OCI-LY3 (cell line): ENCODE data around the gene ZNF407.

Experiments
- H2AFZ ChIP-seq: fragments of 200-600, 300-600 bp; shearing (Covaris generic); 2 replicates; pipeline ENCODE4 v1.6.0; 2014; ENCODE audit warnings: antibody characterized with exemption, low read depth, low read length
- H3K27ac ChIP-seq: fragments of 200-600, 300-600 bp; sonication (generic); 2 replicates; pipeline ENCODE4 v1.5.1; 2014; ENCODE audit warnings: mild to moderate bottlenecking, low read length, moderate library complexity, mixed read lengths
- H3K27me3 ChIP-seq: fragments of 200-600, 300-600 bp; sonication (generic); 2 replicates; pipeline ENCODE4 v1.6.1; 2014; ENCODE audit warnings: low read depth, low read length, mixed read lengths
- H3K36me3 ChIP-seq: fragments of 200-600, 300-600 bp; sonication (generic); replicated peaks from 2 replicates; pipeline ENCODE3; 2014; ENCODE audit warnings: low read depth, low read length, mixed read lengths
- H3K4me1 ChIP-seq: fragments of 300-600, 200-600 bp; sonication (generic); 2 replicates; pipeline ENCODE4 v1.6.1; 2014; ENCODE audit warnings: low read length, mixed read lengths
- H3K4me2 ChIP-seq: fragments of 200-600, 300-600 bp; sonication (generic); 2 replicates; pipeline ENCODE4 v1.6.1; 2014; ENCODE audit warnings: low read length, mixed read lengths
- H3K4me3 ChIP-seq: fragments of 300-600, 200-600 bp; sonication (generic); 2 replicates; pipeline ENCODE4 v1.5.1; 2014; ENCODE audit warnings: antibody characterized with exemption, mild to moderate bottlenecking, low read length, moderate library complexity
- H3K79me2 ChIP-seq: fragments of 300-600, 200-600 bp; shearing (Covaris generic); 2 replicates; pipeline ENCODE4 v1.6.1; 2014; ENCODE audit warnings: mild to moderate bottlenecking, low read length, mixed read lengths
- H3K9ac ChIP-seq: fragments of 300-600, 200-600 bp; shearing (Covaris generic); 2 replicates; pipeline ENCODE4 v1.6.0; 2014; ENCODE audit warnings: mild to moderate bottlenecking, low read length, moderate library complexity
- H3K9me3 ChIP-seq: fragments of 200-600, 300-600 bp; shearing (Covaris generic); 2 replicates; pipeline ENCODE4 v1.6.1; 2014; ENCODE audit warnings: low read length, mixed read lengths; ENCODE audit not compliant: insufficient read depth
- H4K20me1 ChIP-seq: fragments of 200-600, 300-600 bp; sonication (generic); 2 replicates; pipeline ENCODE4 v1.6.1; 2016; ENCODE audit warnings: low read length, mixed read lengths; ENCODE audit not compliant: insufficient read depth
- CTCF ChIP-seq: fragments of 200-600, 300-600 bp; sonication (generic); IDR thresholded peaks from 2 replicates; pipeline ENCODE4 v1.5.1; 2014; ENCODE audit warnings: antibody characterized with exemption, low read length, low read depth
- EZH2phosphoT487 ChIP-seq: fragments of 200-600 bp; shearing (Covaris generic); IDR thresholded peaks from 2 replicates; pipeline ENCODE4 v1.6.1; 2018; ENCODE audit warnings: antibody characterized with exemption, mixed run types, low read depth

The ZNF407 gene

GRCh38 chr18:74739926-74740325, 142.3 kb downstream of the ZNF407 start:
- H3K27ac ChIP-seq = no peak overlapping the region
- TF ChIP-seq CTCF = no peak
- H3K79me2 ChIP-seq = no peaks in the 10 kb centered on the region
- H2AFZ ChIP-seq = no peak overlapping the region
- H3K27me3 ChIP-seq = no peaks in the 10 kb centered on the region
- no peak overlapping the region for H3K4me3 ChIP-seq
- H3K9me3 ChIP-seq = no peaks in the 10 kb centered on the region
- H3K36me3 ChIP-seq = no peaks in the 10 kb centered on the region
- H3K4me1 ChIP-seq = no peaks in the 10 kb centered on the region
- no peak overlapping the region for H3K9ac ChIP-seq
- H4K20me1 ChIP-seq = no peaks in the 10 kb centered on the region
- H3K4me2 ChIP-seq = no peak overlapping the region

GRCh38 chr18:74742573-74743243, 145.0 kb downstream of the ZNF407 start:
- Histone ChIP-seq H3K36me3 (no peaks in the 10 kb centered on the region), H3K9me3 (no peaks in the 10 kb centered on the region), H3K4me2 (no peak overlapping the region), H2AFZ (no peak overlapping the region), H3K9ac (no peak overlapping the region), H3K27me3 (no peaks in the 10 kb centered on the region), H3K27ac (no peak overlapping the region), H4K20me1 (no peaks in the 10 kb centered on the region), H3K79me2 (no peaks in the 10 kb centered on the region), H3K4me3 (no peak overlapping the region), H3K4me1 (no peaks in the 10 kb centered on the region)
- TF ChIP-seq CTCF (no peak), EZH2phosphoT487 (no peak)

- H3K9ac ChIP-seq = no peak overlapping the region
- no peak overlapping the region for H3K4me2 ChIP-seq
- no peak overlapping the region for H3K27ac ChIP-seq
- no peaks in the 10 kb centered on the region for H3K9me3 ChIP-seq
- H3K79me2 ChIP-seq = no peaks in the 10 kb centered on the region
- H3K36me3 ChIP-seq = no peaks in the 10 kb centered on the region
- no peaks in the 10 kb centered on the region for H4K20me1 ChIP-seq
- H2AFZ ChIP-seq = no peak overlapping the region
- no peaks in the 10 kb centered on the region for H3K4me1 ChIP-seq
- TF ChIP-seq EZH2phosphoT487 (no peak), CTCF (no peak)
- H3K4me3 ChIP-seq = no peak overlapping the region
- no peaks in the 10 kb centered on the region for H3K27me3 ChIP-seq
Measured at GRCh38 chr18:74745633-74746403, 148.1 kb downstream of the ZNF407 start.

- no peak for TF ChIP-seq CTCF
- no peak for TF ChIP-seq EZH2phosphoT487
Measured at GRCh38 chr18:74748809-74749208, 151.1 kb downstream of the ZNF407 start.

More at GRCh38 chr18:74748809-74749208, 151.1 kb downstream of the ZNF407 start:
- H3K79me2 ChIP-seq = no peaks in the 10 kb centered on the region
- no peak overlapping the region for H3K4me3 ChIP-seq
- no peak overlapping the region for H3K4me2 ChIP-seq
- no peak overlapping the region for H3K9ac ChIP-seq
- no peak overlapping the region for H2AFZ ChIP-seq
- no peak overlapping the region for H3K27ac ChIP-seq
- no peaks in the 10 kb centered on the region for H3K4me1 ChIP-seq
- no peaks in the 10 kb centered on the region for H3K9me3 ChIP-seq
- no peaks in the 10 kb centered on the region for H4K20me1 ChIP-seq
- no peaks in the 10 kb centered on the region for H3K36me3 ChIP-seq
- no peaks in the 10 kb centered on the region for H3K27me3 ChIP-seq
